Ectodermal cell (in vitro differentiated cells): Measurements from ENCODE around the gene SLCO2B1.

Experiments used
- H3K27ac ChIP-seq: 2 replicates; pipeline ENCODE4 v1.7.0; 2013; ENCODE audit warnings: mild to moderate bottlenecking, low read depth, low read length; ENCODE audit not compliant: insufficient read depth, poor library complexity, severe bottlenecking
- H3K27me3 ChIP-seq: 2 replicates; pipeline ENCODE4 v1.7.0; 2013; ENCODE audit warnings: mild to moderate bottlenecking, low read length; ENCODE audit not compliant: insufficient read depth, control insufficient read depth, poor library complexity, severe bottlenecking
- H3K36me3 ChIP-seq: one replicate; pipeline ENCODE4 v1.7.0; 2013; ENCODE audit warnings: low read length; ENCODE audit not compliant: control insufficient read depth, insufficient read depth
- H3K4me1 ChIP-seq: one replicate; pipeline ENCODE4 v1.7.0; 2013; ENCODE audit warnings: low read length; ENCODE audit not compliant: control insufficient read depth, insufficient read depth
- H3K4me3 ChIP-seq: 2 replicates; pipeline ENCODE4 v1.7.0; 2013; ENCODE audit warnings: low read depth, low read length, control low read depth; ENCODE audit not compliant: insufficient read depth
- H3K9me3 ChIP-seq: 2 replicates; pipeline ENCODE4 v1.7.0; 2013; ENCODE audit warnings: mild to moderate bottlenecking, low read length, moderate library complexity; ENCODE audit not compliant: control insufficient read depth
- WGBS, 2 experiments: methylation state at CpG; one replicate each; pipeline ENCODE4 v1.1.7; 2013; ENCODE audit warnings: missing lambda C conversion rate in 2 of 2; 5-methylcytosine and 5-hydroxymethylcytosine counted together

Gene SLCO2B1

DNA sequence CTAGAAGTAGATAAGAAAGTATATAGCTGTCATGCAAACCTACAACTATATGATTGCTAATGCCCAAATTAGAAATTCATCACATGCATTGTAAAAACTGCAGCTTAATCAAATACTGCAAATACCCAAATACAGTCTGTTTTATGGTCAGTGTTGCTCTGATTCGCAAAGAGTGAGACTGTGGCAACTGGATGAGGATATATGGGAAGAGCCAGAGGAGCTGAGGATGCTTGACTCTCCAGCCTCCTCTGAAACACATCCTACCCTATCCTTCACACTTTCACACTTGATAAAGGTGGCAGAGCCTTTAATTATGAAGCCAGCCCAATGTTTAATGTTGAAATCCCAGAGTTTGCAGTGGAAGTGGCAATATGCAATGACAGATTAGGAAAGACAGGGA is 32.3 kb upstream of the SLCO2B1 start:
- 78% methylated on average over 1 of the region's 1 CpG; no CpG with 5 or more reads in 1 of the 2 experiments for WGBS, 2 experiments
- Histone ChIP-seq H3K27me3 (no peaks in the 10 kb centered on the region), H3K4me1 (no peaks in the 10 kb centered on the region)

DNA sequence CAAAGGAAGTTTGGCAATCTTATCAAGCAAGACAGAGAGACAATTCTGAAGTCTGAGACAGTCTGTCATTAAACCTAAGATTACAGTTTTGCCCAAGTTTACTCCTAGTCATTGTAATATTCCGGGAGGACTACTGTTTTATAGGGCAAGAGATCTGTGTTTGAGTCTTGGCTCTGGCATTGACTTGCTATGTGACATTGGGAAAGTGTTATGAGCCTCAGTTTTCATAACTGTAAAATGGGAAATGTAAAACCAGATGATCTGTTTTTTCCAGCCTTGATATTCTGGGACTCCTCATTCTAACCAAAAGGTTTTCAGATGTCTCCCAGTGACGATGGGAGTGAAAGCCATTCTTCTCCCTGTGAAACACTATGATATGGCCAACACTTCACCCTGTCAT is 24.3 kb upstream of the SLCO2B1 start:
- Histone ChIP-seq H3K27me3 (no peaks in the 10 kb centered on the region), H3K4me1 (no peaks in the 10 kb centered on the region), H3K9me3 (no peaks in the 10 kb centered on the region), H3K36me3 (no peaks in the 10 kb centered on the region), H3K4me3 (no peak overlapping the region), H3K27ac (no peak overlapping the region)
- WGBS, 2 experiments: 90% methylated on average over 2 of the region's 2 CpGs

More for the DNA sequence above, 32.3 kb upstream of the SLCO2B1 start:
- Histone ChIP-seq H3K27ac (no peak overlapping the region), H3K9me3 (peaks cover 2% of the 10 kb centered on the region), H3K36me3 (no peaks in the 10 kb centered on the region), H3K4me3 (no peak overlapping the region)

DNA sequence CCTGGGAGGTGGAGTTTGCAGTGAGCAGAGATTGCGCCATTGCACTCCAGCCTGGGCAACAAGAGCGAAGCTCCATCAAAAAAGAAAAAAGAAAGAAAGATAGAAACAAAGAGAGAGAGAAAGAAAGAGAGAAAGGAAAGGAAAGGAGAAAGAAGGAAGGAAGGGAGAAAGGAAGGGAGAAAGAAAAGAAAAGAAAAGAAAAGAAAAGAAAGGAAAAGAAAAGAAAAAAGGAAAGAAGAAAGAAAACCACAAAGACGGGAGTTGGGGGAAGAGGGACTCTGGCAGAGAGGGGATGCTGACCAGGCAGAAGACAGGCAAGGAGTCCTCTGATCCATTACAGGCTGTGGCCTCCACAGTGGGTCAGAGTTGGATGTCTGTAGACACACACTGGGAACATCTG is 18.8 kb upstream of the SLCO2B1 start:
- WGBS, 2 experiments: 89 to 92% methylated on average over 3 of the region's 3 CpGs
- Histone ChIP-seq H3K27me3 (no peaks in the 10 kb centered on the region), H3K4me1 (no peaks in the 10 kb centered on the region), H3K27ac (no peak overlapping the region), H3K9me3 (no peaks in the 10 kb centered on the region), H3K36me3 (no peaks in the 10 kb centered on the region), H3K4me3 (no peak overlapping the region)

DNA sequence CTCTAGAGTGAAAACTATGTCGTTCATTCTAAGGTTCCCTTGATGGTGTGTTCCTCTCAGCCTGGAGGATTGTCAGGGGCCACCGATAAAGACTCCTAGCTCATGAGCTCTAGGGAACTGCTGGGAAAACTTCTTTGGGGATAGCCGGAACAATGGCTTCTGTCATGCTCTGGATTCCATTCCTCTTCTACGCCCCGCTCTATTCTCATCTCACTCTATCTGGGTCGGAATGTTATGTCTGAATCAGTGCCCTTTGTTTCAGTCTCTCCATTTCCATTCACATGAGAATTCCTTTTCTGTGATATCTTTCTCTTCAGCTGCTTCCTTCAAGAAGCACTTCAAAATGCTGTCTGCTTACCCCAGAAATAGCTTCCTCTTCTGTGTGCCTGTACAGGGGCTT is 16.9 kb upstream of the SLCO2B1 start:
- 58 to 65% methylated on average over 6 of the region's 6 CpGs for WGBS, 2 experiments
- no peaks in the 10 kb centered on the region for H3K9me3 ChIP-seq
- H3K4me1 ChIP-seq: no peaks in the 10 kb centered on the region
- no peak overlapping the region for H3K4me3 ChIP-seq
- no peaks in the 10 kb centered on the region for H3K27me3 ChIP-seq
- H3K27ac ChIP-seq: peak overlapping the region; percentile 5
- no peaks in the 10 kb centered on the region for H3K36me3 ChIP-seq

DNA sequence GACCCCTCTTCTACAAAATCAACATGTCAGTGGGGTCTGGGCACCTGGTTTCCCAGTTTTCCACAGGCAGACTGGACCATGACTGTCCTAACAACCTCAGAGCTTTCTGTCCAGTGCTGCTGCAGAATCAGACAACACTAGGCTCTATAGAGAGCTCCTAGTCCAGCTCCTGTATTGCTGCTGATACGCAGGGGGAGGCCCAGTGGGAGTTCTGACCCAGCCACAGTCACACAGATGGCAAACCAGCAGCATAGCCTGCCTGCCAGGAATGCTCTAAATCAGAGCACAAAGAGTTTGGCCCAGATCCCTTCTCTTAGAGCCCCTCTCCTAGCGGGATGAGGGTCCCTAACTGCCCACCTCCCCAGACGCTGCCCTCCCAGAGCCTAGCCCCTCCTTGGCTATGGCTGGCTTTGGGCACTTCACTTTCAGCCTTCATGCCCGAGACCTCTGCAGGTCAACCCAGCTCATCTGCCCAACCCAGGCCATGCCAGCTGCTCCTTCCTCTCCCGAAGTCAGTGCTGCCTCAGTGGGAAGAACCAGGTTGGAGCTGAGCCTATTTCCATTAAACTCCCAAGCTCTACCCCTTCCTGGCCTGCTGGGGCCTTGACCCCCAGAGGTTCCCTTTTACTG is 15.8 kb upstream of the SLCO2B1 start:
- Histone ChIP-seq H3K4me3 (no peak overlapping the region), H3K36me3 (no peaks in the 10 kb centered on the region), H3K27ac (no peak overlapping the region), H3K9me3 (no peaks in the 10 kb centered on the region), H3K27me3 (no peaks in the 10 kb centered on the region), H3K4me1 (no peaks in the 10 kb centered on the region)
- WGBS, 2 experiments: 86% methylated on average over 5 of the region's 5 CpGs

DNA sequence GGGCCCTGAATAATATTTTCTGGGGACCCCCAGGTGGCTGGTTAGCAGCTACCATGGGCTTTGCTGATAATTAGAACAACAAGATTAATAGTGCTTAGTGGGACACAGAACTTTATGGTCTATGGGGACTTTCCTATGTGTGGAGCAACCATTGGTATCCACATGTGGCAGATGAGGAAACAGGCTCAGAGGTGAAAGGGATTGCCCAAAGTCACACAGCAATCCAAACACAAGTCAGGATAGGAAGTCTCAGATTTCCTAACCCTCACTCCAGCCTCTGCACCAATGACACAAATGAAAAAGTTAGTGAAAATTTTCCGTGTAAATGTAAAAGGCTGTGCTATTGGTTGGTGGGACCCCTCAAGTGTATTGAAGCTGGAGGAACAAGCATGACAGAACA is 15.3 kb upstream of the SLCO2B1 start:
- Histone ChIP-seq H3K4me1 (no peaks in the 10 kb centered on the region), H3K36me3 (no peaks in the 10 kb centered on the region), H3K4me3 (no peak overlapping the region), H3K9me3 (no peaks in the 10 kb centered on the region), H3K27me3 (no peaks in the 10 kb centered on the region), H3K27ac (no peak overlapping the region)
- WGBS, 2 experiments: 75 to 89% methylated on average over 1 of the region's 1 CpG

DNA sequence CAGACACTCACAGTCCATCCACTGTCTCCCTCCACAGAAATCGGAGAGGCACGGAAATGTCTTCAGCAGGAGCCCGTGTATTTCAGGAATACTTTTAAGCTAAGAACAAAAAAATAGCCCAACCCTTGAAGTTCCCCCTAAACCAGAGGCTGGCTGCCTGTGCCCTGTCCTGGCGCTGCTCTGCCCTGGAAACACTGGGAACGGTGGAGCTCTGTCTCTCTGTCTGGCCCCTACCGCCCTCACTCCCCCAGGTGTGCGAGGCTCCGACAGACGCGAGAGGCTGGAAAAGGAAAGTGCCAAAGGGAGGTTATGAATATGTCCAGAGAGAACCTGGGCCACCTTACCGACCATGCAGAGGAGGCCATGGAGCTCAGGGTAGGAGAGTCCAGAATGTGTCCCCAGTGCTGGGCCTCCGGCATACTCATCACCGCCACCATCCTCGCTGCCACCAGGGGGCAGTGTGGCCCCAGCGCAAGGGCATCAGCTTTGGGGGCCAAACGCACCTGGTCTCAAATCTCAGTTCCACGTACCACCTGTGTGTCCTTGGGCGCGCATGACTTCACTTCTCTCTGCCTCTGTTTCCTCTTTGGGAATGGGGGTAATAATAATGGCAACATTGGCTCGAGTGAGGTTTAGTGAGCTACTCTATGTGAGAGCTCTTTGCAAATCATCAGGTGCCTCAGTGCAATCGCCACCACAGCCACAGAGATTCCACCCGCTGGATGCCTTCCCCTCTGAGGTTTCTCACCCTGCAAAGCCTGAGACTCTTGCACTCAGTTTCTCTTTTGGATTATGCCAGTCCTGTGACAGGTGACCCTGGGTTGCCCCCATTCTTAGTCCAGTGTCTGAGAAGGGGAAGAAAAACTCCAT is 10.4 kb upstream of the SLCO2B1 start:
- Histone ChIP-seq H3K9me3 (no peaks in the 10 kb centered on the region), H3K4me1 (no peaks in the 10 kb centered on the region), H3K4me3 (no peak overlapping the region), H3K27ac (no peak overlapping the region), H3K27me3 (no peaks in the 10 kb centered on the region), H3K36me3 (no peaks in the 10 kb centered on the region)
- 49 to 51% methylated on average over 22 of the region's 22 CpGs for WGBS, 2 experiments

DNA sequence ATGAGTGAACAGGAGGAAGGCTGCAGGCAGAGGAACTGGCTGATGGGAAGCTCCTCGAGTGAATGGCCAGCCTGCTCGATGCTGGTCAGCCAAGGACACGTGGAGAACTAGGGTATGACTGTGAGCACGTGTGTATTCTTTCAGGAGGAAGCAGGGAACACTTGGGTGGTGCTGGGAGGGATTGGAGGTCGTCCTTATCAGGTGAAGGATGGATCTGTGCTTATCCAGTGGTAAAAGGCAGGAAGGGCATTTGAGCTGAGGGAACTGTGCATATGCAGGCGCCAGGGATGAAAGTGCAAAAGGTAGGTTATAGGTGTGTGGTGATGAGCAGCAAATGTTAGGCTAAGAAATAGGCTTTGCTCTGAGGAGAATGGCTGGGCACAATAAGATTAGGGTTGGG is 9.7 kb upstream of the SLCO2B1 start:
- H3K27me3 ChIP-seq: no peaks in the 10 kb centered on the region
- no peaks in the 10 kb centered on the region for H3K36me3 ChIP-seq
- WGBS, 2 experiments: 73 to 79% methylated on average over 6 of the region's 6 CpGs
- no peak overlapping the region for H3K4me3 ChIP-seq
- no peak overlapping the region for H3K27ac ChIP-seq
- no peaks in the 10 kb centered on the region for H3K4me1 ChIP-seq
- no peaks in the 10 kb centered on the region for H3K9me3 ChIP-seq

DNA sequence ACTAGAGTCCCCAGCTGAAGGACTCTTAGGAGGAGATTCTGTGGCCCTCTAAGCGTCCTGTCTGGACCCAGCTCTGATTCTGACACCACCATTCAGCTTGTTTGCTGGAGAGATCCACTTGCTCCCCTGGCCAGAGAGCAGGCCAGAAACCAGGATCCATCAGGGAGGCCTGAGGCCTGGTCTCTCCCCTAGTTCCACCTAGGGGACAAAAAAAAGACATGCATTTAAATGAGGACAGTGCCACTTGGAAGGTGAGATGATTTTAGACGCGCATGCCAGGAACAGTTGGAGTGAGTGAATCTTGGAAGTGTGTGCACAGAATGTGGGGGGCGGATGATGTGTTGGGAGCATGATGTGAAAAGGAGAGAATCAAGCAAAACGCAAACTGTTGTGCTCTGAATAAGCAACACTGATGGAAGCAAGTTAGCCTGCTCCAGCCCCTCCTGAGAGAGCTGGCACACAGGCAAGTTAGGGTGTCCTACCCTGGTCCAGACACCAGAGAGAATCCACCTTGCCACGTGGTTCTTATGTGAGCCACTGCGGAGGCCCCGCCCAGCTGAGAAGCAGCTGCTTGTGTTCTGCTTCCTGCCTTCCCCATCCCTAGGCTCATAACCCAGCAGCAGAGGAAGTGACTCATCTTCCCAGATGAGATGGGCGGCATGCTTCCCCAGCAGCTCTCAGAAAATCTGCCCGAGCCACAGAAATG is 8.0 kb upstream of the SLCO2B1 start:
- H3K4me3 ChIP-seq: no peak overlapping the region
- no peaks in the 10 kb centered on the region for H3K9me3 ChIP-seq
- H3K27me3 ChIP-seq: no peaks in the 10 kb centered on the region
- no peaks in the 10 kb centered on the region for H3K36me3 ChIP-seq
- H3K27ac ChIP-seq: no peak overlapping the region
- H3K4me1 ChIP-seq: no peaks in the 10 kb centered on the region
- WGBS, 2 experiments: 70 to 74% methylated on average over 10 of the region's 10 CpGs

DNA sequence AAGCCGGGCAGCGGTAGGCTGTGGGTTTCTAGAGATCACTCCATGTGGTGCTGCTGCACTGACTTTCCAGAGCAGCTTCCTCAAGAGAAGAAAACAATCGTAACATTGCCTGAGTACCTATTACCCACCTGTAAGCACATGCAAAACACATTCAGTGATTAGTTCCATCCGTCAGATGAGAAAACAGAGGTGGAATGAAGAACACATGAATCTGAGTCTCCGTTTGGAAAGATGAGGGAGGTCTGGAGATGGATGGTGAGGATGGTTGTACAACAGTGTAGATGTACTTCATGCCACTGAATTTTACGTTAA is 7.5 kb upstream of the SLCO2B1 start:
- no peaks in the 10 kb centered on the region for H3K27me3 ChIP-seq
- H3K4me1 ChIP-seq: no peaks in the 10 kb centered on the region
- H3K36me3 ChIP-seq: no peaks in the 10 kb centered on the region
- no peak overlapping the region for H3K4me3 ChIP-seq
- WGBS, 2 experiments: 77 to 82% methylated on average over 5 to 6 of the region's 6 CpGs
- H3K27ac ChIP-seq: no peak overlapping the region
- H3K9me3 ChIP-seq: no peaks in the 10 kb centered on the region
